ENCODE results near the gene DYNC1H1.

The DYNC1H1 gene

DNA sequence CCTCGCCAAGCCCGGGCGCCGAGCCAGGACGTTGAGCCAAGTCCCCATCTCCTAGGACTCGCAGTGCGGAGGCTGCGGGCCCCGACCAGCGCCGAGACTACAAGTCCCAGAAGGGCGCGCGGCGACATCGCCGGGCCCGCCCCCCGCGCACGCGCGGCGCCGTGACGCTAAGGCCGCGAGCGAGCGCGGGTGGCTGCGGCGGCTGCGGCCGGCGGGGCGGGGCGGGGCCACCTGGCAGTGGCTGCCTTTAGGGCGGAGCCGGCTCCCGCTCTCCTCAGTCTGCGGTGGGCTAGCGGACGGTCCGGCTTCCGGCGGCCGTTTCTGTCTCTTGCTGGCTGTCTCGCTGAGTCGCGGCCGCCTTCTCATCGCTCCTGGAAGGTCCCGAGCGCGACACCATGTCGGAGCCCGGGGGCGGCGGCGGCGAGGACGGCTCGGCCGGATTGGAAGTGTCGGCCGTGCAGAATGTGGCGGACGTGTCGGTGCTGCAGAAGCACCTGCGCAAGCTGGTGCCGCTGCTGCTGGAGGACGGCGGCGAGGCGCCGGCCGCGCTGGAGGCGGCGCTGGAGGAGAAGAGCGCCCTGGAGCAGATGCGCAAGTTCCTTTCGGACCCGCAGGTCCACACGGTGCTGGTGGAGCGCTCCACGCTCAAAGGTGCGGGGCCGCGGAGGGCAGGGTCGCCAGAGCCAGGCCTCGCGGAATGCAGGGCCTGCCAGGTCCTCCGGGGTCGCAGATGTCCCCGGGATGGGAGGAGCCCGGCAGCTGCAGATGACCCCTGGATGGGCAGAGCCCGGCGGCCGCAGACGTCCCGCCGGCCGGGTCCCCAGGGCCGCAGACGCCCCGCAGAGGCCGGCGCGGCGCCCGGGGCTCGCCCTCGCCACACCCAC lies at the start of gene DYNC1H1:
Gene DYNC1H1 (plus strand): TSS at position 277 of the 884 bp plus-strand sequence. CDS start 119 bp downstream, at position 396.
- DNase-seq: peak; percentile 95 to 99

DNA sequence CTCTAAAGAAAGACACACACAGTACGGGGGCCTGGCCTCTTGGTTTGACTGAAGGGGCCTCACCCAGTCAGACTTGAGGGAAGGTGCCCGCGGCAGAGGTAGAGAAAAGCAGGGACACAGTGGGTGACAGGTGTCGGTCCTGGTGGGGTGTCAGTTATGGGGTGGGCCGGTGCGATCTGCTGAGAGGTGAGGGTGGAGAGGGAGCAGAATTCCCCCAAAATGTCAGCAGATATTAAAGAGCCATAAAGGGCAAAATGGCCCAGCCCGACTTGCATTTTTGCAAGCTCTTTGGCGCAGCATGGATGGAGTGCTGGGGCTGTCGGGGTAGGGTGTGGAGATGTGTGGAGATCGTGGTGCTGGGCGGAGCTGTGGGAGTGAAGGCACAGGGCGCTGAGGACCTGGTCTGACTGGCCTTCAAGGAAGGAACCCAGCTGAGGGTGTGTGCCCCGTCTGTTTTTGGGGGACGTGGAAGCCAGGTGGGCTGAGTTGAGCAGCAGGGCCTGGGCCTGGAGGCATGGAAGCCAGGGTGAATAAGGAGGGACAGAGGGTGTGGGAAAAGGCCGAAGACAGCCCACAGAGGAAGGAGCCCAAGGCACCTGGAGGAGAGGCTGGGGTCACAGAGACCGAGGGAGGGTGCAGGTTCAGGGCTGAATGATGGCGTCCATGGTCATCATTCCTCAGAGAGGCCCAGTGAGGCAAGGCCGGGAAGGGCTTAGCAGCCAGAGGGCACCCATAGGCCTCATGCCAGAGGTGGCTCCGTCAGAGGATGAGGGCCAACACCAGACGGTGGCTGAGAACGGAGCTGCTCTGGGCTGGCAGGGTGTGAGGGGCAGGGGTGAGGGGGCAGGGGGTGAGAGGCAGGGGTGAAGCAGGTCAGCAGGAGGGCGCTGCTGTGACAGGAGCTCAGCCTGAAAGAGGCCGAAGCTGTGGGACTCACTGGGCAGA lies 48.2 kb upstream of the DYNC1H1 start:
- DNase-seq: no peak

DNA sequence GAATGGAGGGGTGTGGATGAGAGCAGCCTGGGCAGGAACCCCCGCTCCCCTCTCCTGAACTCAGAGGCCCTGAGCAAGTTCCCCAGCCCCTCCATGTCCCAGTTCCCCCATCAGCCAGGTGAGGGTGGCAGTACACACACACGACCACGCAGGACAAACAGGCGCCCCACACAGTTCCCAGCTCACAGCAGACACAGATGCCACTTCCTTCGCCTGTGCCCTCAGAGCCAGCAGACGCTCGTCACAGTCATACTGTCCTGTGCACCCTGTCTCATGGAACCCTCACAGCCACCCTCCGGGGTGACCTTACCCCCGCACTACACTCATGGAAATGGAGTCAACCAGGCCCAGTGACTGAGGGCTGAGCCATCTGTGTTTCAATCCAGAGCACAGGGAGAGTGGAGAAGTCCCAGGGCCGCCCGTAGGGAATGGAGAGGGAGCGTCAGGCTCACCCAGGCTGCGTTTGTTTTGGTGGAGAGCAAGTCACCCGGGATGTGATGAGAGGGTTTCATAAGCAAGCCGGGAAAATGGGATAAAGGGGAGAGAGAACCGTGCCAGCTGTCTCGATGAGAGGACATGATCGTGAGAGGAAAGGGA lies 47.5 kb upstream of the DYNC1H1 start:
- DNase-seq: peak in 1 of 2 experiments; percentile 23

DNA sequence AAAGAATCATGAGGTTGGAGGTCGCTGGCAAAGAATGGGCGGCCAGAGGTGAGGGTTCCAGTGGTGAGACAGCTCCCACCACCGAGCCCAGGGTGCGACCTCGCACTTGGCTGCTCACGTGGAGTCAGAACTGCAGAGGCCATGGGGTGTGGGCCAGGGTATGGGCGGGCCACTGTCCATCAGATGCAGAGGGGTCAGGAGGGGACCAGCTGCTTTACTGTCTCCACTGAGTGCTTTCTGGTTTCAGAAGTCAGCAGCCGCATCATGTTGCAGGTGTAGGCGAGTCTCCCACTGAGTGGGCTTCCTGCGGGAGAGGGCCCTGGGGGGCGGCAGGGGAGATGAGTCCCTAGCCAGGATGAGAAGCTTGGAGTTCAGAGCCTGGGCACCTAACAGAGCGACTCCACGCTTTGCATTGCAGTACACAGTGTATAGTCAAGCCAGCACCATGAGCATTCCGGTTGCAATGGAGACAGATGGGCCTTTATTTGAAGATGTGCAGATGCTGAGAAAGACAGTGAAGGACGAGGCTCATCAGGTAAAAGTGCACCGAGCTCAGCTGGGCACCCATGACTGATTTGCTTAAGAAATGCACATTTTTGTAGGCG lies 46.9 kb upstream of the DYNC1H1 start:
- peak; percentile 12 to 56 for DNase-seq

DNA sequence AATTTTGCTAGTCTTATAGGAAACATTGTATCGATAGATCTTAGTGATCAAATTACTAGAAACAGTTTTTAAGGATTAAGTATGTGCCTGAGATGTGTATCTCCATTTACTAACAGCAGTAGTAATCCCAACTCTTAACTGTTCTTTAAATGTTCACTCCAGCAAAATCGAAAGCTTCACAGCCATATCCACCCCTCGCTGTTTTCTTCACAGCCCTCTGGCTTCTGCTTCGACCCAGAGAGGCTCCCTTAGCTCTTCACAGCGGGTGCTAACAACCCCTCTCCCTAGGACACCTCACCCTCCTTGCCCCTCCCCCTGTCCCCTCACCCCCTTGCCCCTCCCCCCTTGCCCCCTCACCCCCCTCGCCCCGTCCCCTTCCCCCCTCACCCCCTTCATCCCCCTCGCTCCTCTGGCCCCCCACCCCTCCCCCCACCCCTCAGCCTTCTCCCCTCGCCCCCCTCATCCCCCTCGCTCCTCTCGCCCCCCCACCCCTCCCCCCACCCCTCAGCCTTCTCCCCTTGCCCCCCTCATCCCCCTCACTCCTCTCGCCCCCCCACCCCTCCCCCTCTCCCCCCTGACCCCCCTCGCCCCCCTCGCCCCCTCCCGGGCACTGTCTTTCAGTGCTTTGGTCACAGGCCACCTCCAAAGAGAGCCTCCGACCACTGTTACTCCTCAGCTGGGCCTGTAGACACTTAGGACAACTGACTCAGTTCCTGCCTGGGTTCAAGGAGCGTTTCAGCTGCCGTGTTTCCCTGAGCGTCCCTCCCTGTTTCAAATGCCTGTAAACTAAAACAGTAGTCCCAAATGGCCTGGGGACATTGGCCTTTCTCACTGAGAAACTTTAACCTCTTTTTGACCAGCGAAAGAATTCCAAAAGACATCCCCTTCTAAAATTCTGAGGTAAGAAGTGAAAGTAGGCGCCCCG lies 46.0 kb upstream of the DYNC1H1 start:
- no peak for DNase-seq

DNA sequence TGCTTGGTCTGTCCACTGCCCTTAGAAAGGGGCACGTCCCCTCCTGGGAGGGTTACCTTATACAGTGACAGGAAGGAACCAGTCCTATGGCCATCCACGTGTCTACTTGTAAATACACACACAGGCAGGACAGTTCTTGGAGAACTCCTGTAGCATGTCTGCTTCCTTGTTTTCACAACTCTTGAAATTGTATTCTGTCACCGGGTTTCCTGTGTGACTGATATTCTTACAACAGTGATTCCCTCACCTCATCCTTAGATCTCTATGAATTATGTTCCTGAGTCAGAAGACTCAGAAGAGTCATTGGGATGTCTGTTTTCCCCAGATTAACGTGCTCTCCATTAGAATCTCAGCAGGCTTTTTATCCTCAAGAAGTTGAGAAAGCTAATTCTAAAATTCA lies 44.1 kb upstream of the DYNC1H1 start:
- DNase-seq: no peak

DNA sequence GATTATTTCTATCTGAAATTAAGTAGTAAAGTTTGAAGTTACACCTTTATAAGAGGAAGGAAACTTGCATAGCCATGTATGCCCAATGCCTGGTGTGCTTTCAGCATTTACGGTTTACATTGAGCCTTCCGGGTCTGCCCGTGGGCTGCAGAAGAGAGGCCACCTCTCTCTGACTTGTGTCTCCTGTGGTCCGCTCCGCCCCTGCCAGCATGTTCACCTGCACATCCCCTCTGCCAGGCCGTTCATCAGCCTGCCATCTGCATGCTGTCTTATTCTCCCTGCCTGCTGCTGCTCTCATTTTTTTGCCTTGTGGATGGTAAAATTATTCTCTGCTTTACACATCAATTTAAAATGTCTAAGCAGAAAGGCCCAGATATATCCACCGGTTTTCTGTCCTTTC lies 41.5 kb upstream of the DYNC1H1 start:
- no peak for DNase-seq

DNA sequence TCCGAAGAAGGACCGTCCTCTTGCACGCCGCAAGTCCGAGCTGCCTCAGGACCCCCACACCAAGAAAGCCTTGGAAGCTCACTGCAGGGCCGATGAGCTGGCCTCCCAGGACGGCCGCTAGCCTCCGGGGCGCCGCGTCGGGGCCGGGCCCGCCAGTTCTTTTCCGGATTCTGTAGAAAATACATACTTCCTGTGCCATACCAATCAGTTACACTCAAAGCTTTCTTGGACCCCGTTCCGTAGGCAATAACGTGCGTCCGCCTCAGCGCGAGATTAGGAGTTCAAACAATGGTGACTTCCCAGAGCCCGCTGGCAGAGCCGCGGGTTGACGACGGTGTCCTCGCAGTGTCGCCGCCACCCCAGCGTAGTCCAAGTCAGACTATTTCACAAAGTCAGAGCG lies 39.2 kb upstream of the DYNC1H1 start:
- no peak for DNase-seq

DNA sequence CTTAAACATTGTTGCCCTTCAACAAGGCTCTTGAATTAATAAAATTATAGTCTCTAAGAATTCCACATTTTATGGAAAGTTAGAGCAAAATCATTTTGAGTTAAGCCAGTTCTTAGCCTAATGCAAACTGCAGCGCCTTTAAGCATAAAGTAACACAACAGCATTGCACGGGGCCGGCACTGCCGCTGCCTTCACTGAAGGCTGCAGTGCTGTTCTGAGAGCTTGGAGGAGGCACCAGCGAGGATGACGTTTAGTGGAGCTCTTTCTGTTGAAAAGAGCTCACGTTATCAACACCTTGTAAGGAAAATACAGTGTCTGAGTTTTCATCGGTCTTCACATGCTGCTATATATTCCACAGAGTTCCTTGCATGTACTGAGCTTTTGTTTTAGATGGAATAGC lies 38.3 kb upstream of the DYNC1H1 start:
- DNase-seq: no peak

DNA sequence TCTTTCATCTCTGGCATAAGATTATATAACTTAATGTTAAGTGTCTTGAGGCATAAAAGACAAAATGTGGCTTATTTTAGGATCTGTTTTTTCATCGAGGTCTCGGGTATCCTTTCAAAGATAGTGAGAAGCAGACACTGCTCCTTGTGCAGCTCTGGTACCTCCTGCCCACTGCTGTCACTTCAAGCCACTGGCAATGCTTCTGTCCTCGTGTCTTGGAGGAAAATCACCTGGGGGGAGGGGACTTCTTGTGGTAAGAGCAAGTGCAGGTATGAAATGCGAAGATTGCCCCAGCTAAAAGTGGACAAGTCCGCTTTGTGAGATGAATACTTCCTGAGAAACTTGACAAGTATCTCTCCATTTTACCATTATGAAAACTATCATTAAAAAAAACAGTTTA lies 37.8 kb upstream of the DYNC1H1 start:
- no peak for DNase-seq

DNA sequence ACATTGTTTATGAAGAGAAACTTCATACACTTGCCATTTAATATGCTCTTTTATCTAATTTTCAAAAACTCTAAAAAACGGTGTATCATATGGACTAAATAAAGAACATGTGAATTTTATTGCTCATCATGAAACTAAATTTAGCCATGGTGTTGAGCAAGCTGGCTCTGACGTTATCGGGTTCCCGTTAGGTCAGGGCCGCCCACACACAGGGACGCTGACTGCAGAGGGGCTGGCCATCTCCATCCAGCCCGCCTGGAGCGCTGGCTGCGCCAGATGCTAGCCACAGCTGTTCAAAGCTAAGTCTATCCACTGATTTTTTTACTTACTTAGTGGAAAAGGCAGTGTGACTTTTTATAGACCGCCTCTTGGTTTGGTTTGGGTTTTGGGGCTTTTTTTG lies 36.5 kb upstream of the DYNC1H1 start:
- DNase-seq: no peak

DNA sequence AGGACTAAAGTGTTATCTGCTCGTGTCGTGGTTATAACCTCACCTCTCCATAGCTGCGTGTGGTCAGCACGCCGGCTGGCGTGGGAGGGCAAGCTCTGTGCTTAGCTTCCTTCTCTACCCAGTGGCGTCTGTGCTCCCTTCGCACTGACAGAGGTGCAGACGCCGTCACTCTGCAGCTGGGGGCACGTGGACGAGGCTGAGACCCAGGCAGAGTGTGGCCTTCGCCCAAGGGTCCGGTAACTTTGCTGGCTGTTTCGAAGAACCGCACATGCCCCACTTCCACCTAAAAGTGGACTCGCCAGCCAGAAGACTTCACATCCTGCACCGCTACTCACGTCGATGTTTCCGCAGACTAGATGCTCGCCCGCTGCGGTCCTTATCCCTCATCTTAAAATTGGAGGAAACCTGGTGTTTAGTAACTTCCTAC lies 35.9 kb upstream of the DYNC1H1 start:
- no peak for DNase-seq

DNA sequence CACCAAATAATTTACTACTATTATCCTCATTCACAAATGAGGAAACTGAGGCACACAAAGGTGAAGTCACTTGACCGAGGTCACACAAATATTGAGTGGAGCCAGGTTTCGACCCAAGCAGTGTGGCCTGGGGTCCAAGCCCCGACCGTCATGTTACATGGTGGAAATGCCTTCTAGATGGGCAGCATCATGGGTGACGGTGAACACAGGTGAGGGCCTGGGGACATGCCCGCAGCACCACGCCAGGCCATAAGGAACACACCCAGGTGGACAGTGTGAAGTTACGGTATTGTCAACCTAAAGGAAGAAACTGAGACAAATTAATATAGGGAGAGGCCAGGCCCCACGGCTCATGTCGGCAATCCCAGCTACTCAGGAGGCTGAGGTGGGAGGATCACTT lies 35.3 kb upstream of the DYNC1H1 start:
- no peak for DNase-seq

DNA sequence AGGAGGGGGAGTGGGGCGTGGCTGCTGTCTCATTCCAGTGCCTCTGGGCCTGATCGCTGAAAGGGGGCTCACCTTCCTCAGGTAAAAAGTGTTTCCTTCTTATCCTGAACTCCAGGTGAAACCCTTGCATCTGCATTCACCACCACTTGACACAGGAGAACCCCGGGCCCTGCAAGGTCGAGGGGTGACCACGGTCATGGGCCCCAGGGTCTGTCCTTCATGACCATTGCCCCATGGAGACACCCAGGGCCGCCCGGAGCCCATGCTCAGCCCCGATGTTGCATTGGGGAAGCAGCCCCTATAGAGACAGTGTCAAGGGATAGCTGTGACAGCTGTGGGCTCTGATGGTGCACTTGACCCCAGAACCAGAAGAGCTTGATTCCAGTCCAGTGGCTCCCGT lies 34.4 kb upstream of the DYNC1H1 start:
- no peak for DNase-seq

DNA sequence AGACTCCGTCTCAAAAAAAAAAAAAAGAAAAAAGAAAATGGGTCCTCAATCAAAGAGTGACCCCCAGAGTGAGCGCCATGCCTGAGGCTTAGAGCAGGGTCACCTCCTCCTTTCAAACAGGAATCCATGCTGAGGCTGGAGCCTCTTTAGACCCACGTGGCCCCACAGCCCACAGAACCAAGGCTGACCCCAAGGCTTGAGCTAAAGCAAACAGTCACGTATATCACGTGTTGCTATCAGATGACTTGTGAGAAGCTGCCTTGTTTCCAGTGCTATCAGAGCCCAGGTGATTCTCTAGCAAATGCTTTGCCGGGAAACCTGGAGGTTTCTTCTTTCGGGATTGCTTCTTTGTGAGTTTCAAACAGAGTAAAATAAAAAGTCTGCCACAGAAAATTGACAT lies 31.7 kb upstream of the DYNC1H1 start:
- DNase-seq: no peak

DNA sequence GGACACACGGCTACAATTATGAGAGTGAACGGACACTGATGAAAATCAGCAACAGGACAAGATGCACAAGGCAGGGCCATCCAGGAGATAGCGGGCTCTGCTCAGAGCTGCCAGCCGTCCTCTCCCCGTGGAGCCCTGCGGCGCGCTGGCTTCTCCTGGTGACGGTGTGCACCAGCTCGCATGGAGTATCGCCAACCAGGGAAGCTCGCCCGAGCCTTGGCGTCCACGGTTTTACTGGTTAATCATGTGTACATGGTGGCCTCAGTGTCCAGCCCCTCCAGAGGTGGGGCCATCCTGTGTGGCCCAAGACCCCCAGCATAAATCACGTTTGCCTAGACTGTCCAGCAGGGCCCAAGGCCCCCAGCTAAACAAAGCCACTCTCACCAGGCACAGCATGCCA lies 31.2 kb upstream of the DYNC1H1 start:
- no peak for DNase-seq

DNA sequence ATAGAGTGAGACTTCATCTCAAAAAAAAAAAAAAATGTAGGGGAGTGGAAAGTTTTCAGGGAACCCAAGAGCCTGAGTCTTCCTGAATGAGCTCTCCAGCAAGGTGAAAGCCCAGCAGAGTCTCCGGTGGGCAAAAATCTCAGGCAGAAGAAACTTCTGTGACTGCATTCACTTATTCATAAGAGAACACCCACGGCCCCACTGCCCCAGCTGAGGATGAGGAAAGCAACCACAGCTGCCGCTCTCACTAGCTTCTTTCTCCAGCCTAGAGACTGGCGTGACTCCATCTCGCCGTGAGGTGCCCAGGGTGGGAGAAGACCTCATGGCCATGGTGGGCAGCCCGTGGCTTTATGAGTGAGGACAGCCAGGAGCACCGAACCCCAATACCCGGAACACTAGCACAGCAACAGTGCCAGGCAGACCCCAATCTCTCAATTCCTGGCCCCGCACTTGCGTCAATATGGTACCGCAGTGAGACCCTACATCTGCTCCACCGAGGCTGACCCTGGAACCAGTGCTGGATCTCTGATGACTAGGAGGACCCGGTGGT lies 29.7 kb upstream of the DYNC1H1 start:
- DNase-seq: no peak

DNA sequence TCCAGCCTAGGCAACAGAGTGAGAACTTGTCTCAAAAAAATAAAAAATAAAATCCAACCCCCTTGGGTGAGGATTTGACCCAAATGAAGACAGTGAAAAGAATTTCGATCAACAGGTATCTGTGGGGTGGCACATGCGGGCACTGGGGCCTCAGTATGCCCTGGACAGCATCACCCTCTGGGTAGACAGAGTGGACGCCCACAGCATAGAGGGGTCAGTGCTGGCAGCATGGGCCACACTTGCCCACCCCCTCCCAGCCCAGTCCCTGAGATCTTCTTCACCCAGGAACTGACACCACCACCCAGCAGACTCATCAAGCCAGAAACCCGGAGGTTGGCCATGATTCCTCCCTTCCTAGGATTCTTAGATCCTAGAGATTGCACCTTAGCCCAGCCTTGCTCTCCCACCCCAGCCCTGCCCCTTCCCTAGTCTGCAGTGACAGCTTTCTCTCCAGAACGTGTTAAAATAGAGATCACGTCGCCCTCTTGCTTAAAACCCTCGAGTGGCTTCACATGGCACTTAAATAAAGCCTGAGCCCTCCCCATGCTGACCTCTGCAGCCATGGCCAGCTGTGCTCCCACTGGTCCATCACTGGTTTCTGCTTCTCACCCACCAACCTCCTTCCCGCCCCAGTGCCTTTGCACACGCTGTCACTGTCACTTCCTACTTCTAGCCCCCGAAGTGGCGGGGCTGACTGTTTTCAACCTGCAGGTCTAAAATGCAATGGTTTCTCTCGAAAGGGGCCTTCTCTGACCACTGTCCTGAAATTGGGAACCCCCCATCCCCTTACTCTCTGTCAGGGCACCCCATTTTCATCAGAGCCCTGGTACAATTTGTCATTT lies 26.2 kb upstream of the DYNC1H1 start:
- peak; percentile 14 to 44 for DNase-seq

DNA sequence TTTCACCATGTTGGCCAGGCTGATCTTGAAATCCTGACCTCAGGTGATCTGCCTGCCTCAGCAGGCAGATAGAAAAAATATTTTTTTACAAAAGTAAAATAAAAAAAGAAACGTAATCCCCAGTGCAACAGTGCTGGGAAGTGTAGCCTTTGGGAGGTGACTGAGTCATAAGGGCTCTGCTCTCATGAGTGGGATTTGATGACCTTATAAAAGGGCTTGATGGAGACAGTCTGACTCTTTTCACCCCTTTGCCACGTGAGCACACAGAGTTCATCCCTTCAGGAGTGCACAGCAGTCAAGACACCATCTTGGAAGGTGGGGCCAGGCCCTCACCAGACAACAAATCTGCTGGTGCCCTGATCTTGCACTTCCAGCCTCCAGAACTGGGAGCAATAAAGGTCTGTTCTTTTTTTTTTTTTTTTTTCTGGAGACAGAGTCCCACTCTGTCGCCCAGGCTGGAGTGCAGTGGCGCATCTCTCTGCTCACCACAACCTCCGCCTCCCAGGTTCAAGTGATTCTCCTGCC lies 24.7 kb upstream of the DYNC1H1 start:
- DNase-seq: no peak

DNA sequence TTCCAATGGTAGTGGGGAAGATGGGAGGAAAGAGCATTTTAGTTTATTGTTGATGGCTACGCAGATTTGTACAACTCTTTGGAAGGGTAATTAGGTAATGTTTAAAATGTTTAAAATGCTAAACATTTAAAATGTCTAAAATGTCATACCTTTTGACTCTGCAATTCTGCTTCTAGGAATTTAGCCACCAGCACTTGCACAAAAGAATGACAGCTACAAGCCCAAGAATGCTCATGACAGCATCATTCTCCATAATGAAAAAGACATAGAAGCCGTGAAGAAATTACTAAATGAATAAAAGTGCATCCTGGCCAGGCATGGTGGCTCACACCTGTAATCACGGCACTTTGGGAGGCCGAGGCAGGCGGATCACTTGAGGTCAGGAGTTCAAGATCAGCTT lies 19.9 kb upstream of the DYNC1H1 start:
- no peak for DNase-seq
